SH-SY5Y (cell line): Measurements from ENCODE around the gene TMEM130.

Experiments used
- GATA2 ChIP-seq: IDR thresholded peaks from 2 replicates; pipeline ENCODE4 v1.6.1; 2011; ENCODE audit warnings: mild to moderate bottlenecking, low read depth, low read length
- GATA3 ChIP-seq: IDR thresholded peaks from 2 replicates; pipeline ENCODE4 v1.6.1; 2011; ENCODE audit warnings: low read depth, mild to moderate bottlenecking, low read length, moderate library complexity

TMEM130 gene

DNA sequence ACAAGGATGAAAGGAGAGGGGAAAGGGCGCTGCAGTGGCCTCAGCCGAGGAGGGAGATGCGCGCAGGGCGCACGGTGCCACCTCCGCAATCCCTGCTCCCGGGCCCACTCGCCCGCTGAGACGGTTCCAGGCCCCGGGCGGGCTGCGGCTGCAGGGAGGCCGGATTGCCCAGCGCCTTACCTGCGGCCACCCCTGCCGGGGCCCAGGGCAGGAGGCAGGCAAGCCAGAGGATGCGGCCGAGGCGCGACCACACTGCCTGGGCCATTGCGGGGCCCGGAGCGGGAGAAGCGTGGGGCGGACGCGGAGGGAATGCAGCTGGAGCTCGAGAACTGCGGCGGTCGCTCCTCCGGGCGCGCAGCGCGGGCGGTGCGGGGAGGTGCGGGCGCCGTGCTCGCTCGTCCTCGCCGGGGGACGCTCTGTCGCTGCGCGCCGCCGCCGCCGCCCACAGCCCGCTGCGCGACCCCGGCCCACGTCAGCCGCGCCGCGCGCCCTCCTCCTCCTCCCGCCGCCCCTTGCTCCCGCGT lies at the start of gene TMEM130:
TSS of gene TMEM130 (minus strand) at position 418 of the 524 bp plus-strand sequence. CDS start at position 265, 153 bp downstream.
- no peak for TF ChIP-seq GATA2
- no peak for TF ChIP-seq GATA3

DNA sequence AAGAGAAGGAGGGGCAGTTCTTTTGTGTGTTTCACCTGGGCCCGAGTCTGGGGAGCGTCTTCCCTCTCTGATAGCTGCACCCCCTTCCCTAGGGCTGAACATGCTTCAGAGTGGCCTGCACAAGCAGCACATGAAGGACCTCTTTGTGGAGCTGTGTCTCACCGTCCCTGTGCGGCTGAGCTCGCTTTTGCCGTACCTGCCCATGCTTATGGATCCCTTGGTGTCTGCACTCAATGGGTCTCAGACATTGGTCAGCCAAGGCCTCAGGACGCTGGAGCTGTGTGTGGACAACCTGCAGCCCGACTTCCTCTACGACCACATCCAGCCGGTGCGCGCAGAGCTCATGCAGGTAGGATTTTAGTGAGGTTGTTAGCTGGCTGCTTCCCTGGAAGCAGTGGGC lies 47.5 kb upstream of the TMEM130 start:
- TF ChIP-seq GATA2, result no peak
- TF ChIP-seq GATA3, result no peak

DNA sequence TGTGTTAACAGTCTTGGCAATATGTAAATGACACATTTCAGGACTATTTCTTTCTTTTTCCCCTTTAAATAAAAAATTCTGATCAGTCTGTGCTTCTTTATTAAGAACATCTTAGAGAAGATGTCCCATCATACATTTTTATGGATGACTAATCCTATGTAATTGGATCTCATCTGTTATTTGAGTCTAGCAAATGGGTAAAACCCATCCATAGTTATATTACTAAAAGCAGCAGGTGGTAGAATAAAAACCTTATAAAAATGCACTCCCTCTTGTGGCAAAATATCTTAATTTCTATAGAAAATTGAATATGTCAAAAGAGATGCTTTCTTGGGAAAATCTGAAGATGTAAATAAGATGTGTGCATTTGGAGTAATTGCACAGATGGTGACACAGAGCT lies 43.8 kb upstream of the TMEM130 start:
- TF ChIP-seq GATA3 (no peak), GATA2 (no peak)

DNA sequence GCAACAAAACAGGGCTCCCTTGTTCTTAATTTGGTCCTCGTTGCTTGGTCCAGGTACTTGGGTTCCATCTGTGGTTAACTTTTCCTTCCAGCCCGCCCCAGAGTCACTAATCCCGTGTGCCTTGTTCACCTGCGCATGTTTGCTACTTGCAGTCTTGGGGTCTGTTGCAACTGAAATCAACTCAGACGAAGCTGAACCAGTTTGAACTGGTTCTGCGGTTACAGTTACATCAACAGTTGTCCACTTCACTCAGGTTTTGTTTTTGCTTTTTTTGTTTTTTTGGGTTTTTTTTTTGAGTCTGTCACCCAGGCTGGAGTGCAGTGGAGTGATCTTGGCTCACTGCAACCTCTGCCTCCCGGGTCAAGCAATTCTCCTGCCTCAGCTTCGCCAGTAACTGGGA lies 43.2 kb upstream of the TMEM130 start:
- TF ChIP-seq GATA2 (no peak), GATA3 (no peak)

- no peak for TF ChIP-seq GATA3
- TF ChIP-seq GATA2, result no peak
Observed at GRCh38 chr7:98911916-98912315, 42.1 kb upstream of the TMEM130 start.

DNA sequence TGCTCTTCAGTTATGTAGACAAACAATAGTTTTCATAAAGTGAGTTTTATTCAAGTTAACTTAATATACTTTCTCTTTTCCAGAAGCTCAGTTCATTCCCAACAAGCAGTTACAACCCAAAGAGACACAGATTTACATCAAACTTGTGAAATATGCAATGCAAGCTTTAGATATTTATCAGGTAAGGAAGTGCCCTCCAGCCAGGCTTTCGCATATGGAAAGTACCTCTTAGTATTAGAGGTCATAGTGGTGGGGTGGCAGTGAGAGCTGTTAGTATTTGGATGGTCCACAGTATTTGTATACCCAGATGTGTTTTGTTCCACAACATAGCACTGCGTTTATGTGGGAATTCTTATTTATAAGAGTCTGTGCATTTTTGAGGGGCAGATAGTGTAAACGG lies 40.6 kb upstream of the TMEM130 start:
- no peak for TF ChIP-seq GATA2
- TF ChIP-seq GATA3, result no peak

DNA sequence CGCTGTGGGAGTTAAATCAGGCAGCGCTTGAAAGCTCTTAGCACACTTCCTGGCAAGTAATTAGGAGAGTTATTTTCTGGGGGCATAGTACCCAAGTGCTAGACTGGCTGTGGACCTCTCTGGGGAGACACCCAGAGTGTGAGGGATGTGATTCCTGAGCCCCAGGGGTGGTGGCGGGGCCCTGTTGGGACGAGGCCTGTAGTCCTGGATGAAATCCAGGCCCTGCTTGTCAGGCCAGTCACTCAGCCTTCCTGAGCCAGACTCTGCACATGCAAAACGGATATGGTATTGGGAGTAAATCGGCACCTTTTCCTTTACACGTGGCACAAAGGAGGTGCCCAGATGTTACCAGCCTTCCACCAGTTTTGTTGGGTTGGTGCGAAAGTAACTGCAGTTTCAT lies 39.7 kb upstream of the TMEM130 start:
- TF ChIP-seq GATA3, result no peak
- TF ChIP-seq GATA2, result no peak

DNA sequence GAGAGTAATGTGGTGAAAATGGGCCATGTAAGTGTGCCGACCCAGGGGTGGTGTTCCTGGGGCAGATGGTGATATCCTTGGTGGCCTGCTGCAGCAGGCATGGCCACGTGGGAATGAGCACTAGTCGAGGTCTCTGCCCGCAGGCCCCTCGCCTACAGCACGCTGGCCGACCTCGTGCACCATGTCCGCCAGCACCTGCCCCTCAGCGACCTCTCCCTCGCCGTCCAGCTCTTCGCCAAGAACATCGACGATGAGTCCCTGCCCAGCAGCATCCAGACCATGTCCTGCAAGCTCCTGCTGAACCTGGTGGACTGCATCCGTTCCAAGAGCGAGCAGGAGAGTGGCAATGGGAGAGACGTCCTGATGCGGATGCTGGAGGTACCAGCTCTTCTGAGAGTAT lies 38.8 kb upstream of the TMEM130 start:
- TF ChIP-seq GATA2 (no peak), GATA3 (no peak)

GRCh38 chr7:98907570-98907969 lies 37.8 kb upstream of the TMEM130 start:
- TF ChIP-seq GATA2, result no peak

DNA sequence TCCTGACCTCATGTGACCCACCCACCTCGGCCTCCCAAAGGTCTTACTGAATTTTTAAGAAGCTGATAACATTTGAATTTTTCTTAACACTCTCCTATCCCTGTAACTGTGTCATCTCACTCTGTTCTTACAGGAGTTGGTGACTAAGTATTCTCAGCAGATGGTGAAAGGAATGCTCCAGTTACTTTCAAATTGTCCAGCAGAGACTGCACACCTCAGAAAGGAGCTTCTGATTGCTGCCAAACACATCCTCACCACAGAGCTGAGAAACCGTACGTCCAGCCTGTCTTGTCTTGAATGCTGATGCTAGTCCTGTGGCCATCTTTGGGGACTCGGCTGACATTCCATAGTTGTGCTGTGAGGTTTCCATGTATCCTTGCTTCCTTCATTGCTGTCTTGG lies 33.4 kb upstream of the TMEM130 start:
- TF ChIP-seq GATA3, result no peak
- TF ChIP-seq GATA2, result no peak

- no peak for TF ChIP-seq GATA2
- TF ChIP-seq GATA3, result no peak
Observed at GRCh38 chr7:98902523-98902922, 32.7 kb upstream of the TMEM130 start.

DNA sequence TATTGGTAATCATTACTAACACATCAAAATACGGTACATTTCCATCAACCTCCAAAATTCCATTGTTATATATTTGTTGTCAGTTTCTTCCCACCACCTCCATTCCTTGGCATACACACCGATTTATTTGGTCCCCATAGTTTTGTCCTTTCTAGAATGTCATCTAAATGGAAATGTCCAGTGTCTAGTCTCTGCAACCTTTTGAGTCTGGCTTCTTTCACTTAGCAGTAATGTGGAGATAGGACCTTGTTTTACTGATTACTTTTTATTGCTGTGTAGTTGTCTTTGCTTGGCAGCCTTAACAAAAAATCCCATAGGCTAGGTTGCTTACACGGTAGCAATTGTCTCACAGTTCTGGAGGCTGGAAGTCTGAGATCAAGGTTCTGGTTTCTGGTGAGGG lies 31.0 kb upstream of the TMEM130 start:
- no peak for TF ChIP-seq GATA3

- TF ChIP-seq GATA3 (no peak), GATA2 (no peak)
Observed at GRCh38 chr7:98899816-98900215, 30.0 kb upstream of the TMEM130 start.

GRCh38 chr7:98892609-98893008 lies 22.8 kb upstream of the TMEM130 start:
- no peak for TF ChIP-seq GATA3
- TF ChIP-seq GATA2, result no peak

DNA sequence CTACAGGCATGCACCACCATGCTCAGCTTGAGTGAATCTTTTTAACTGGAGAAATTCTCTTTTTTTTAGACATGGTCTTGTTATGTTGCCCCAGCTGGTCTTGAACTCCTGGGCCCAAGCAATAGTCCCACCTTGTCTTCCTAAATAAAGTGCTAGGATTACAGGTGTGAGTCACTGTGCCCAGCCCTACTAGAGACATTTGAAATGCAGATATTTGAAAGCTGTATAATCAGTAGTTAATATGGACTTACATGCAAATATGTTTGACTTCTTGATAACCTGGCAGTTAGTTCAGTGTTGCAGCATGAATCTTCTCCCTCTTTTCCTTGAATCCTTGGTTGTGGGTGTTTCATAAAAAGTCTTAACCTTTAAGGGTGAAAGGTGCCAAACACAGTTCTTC lies 17.2 kb upstream of the TMEM130 start:
- TF ChIP-seq GATA3 (no peak), GATA2 (no peak)

- TF ChIP-seq GATA2, result no peak
- TF ChIP-seq GATA3, result no peak
Observed at GRCh38 chr7:98884416-98884815, 14.6 kb upstream of the TMEM130 start.

DNA sequence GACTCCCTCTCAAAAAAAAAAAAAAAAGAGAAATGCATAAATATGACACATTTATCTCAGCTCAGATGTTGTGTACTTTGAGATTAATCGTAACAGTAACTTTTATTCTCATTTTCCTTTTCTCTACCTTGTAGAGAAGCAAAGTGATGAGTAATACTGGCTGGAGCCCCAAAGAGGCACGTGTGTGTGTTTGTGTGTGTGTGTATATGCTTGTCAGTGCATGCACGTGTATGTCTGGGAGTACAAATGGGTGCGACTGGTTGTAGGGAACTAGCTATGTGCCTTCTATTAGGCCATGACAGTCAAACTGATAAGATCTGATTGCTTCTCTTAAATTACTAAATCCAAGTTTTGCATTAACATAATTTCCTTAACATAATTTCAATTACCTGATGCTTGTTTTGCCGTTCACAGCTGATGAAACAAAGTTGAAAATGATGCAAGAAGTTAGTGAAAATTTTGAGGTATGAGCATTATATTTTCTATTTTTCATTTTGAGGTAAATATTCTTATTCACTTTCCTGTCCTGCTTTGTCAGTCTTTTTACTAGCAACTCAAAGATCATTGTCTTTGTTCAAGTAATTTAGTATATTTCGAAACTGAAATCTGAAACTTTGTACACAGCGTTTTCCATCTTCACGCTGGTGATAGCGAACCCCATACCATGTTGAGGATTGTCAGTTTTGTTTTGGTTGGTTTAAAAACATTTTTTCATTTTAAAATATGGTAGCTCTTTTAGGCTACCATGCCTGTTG lies 11.9 kb upstream of the TMEM130 start:
- TF ChIP-seq GATA2 (no peak), GATA3 (no peak)
